ENCODE results near the gene SLC27A3.

Gene SLC27A3

DNA sequence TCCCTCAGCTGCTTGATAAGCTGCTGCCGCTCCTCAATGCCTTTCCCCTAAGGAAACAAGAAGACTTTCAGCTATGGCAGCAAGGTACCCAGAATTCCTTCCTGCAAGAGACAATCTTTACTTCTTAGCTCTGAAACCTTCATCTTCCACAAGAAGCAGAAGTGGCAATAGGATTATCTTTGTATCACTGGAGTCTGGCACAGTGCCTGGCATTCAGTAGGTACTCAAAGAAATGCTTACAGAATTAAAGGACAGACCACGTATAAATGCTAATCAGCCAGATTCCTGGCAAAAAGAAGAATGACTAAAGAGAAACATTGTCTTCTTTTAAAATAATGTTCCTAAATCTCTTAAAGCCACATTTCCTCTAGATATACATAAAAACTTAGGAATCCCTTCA is 43.7 kb downstream of the SLC27A3 start:
- H4K20me1 ChIP-seq (ENCODE audit: control insufficient read depth, insufficient read depth, low read depth, low read length) = no peaks in the 10 kb centered on the region
- peaks cover 53% of the 10 kb centered on the region for H3K36me3 ChIP-seq (ENCODE audit: control insufficient read depth, low read length)

DNA sequence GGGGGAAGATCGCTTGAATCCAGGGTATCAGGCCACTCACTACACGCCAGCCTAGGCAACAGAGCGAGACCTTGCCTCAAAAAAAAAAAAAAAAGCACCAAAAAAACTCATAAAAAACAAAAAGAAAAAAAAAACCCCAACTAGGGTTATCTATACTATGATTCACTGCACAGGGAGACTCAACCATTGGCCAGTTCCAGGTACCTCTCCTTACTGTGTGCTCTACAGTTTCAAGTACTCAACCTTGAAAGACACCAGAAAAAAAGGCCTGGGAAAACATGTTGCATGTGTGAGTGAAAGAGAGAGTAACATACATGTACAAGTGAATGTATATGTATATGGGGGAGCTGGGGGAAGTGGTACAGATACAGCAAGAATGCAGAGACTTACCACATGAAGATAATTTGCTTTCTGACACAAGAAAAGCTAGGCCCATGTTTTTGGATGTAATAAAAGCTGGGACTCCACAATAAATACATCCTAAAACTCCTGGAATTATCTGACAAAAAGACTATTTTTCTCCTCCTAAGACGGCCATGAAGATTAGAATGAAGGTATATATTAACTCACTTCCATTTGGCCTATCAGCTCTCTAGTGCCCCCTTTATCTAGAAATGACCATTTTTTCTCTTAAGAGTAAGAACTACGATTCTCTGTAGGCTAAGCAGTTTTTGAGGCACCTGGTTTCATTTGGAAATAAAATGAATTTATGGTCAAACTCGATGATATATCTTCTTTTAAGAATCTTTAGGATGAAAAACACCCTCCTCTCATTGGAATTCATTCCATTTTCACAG is 52.2 kb downstream of the SLC27A3 start:
- Histone ChIP-seq H3F3A (ENCODE audit: control insufficient read depth, insufficient read depth) (peaks cover 5% of the 10 kb centered on the region; the same call in 1 of the 2 replicates), H3K9me2 (replicated peaks; ENCODE audit: control insufficient read depth, low read length) (no peaks in the 10 kb centered on the region), H3K27me3 (ENCODE audit: control insufficient read depth, low read length) (no peaks in the 10 kb centered on the region), H3K4me3 (ENCODE audit: low read length) (no peak overlapping the region), H3K36me3 (ENCODE audit: control insufficient read depth, low read length) (peaks cover 43% of the 10 kb centered on the region), H4K20me1 (ENCODE audit: control insufficient read depth, insufficient read depth, low read depth, low read length) (no peaks in the 10 kb centered on the region), H3K9me3 (ENCODE audit: control insufficient read depth, insufficient read depth, low read length) (no peaks in the 10 kb centered on the region), H3K4me1 (ENCODE audit: control insufficient read depth, low read length) (peaks cover 25% of the 10 kb centered on the region), H3K27ac (ENCODE audit: low read depth, low read length) (no peak overlapping the region), H3K79me2 (ENCODE audit: control insufficient read depth, low read length) (peaks cover 64% of the 10 kb centered on the region), H3K4me2 (ENCODE audit: low read length) (no peak overlapping the region)
- TF ChIP-seq, protein P1, sequence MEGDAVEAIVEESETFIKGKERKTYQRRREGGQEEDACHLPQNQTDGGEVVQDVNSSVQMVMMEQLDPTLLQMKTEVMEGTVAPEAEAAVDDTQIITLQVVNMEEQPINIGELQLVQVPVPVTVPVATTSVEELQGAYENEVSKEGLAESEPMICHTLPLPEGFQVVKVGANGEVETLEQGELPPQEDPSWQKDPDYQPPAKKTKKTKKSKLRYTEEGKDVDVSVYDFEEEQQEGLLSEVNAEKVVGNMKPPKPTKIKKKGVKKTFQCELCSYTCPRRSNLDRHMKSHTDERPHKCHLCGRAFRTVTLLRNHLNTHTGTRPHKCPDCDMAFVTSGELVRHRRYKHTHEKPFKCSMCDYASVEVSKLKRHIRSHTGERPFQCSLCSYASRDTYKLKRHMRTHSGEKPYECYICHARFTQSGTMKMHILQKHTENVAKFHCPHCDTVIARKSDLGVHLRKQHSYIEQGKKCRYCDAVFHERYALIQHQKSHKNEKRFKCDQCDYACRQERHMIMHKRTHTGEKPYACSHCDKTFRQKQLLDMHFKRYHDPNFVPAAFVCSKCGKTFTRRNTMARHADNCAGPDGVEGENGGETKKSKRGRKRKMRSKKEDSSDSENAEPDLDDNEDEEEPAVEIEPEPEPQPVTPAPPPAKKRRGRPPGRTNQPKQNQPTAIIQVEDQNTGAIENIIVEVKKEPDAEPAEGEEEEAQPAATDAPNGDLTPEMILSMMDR (IDR thresholded peaks at IDR 0.05; ENCODE audit: low read depth, low read length, poor library complexity, severe bottlenecking) = peak; percentile 48
- no peak for TF ChIP-seq EZH2phosphoT487 (IDR thresholded peaks at IDR 0.05; ENCODE audit: borderline replicate concordance, low read length)

More for the DNA sequence above, 43.7 kb downstream of the SLC27A3 start:
- H3K27me3 ChIP-seq (ENCODE audit: control insufficient read depth, low read length) = no peaks in the 10 kb centered on the region
- H3K27ac ChIP-seq (ENCODE audit: low read depth, low read length) = no peak overlapping the region
- H3K4me3 ChIP-seq (ENCODE audit: low read length) = no peak overlapping the region
- peaks cover 8% of the 10 kb centered on the region for H3K4me1 ChIP-seq (ENCODE audit: control insufficient read depth, low read length)
- no peaks in the 10 kb centered on the region for H3K9me2 ChIP-seq (replicated peaks; ENCODE audit: control insufficient read depth, low read length)
- H3K79me2 ChIP-seq (ENCODE audit: control insufficient read depth, low read length) = peaks cover 10% of the 10 kb centered on the region
- H3K9me3 ChIP-seq (ENCODE audit: control insufficient read depth, insufficient read depth, low read length) = no peaks in the 10 kb centered on the region
- H3F3A ChIP-seq (ENCODE audit: control insufficient read depth, insufficient read depth) = peaks cover 8% of the 10 kb centered on the region; the same call in 1 of the 2 replicates
- H3K4me2 ChIP-seq (ENCODE audit: low read length) = no peak overlapping the region
- TF ChIP-seq EZH2phosphoT487 (IDR thresholded peaks at IDR 0.05; ENCODE audit: borderline replicate concordance, low read length) = no peak
- TF ChIP-seq, protein P1 (IDR thresholded peaks at IDR 0.05; ENCODE audit: low read depth, low read length, poor library complexity, severe bottlenecking) = no peak
